MG63 (cell line): Measurements from ENCODE around the gene RORB. TPM values are rescaled to one million over a fixed set of nuclear protein-coding genes. Genes with fewer than 3 reads are reported as not detected.
A peak's percentile ranks its signal among the peaks of the same experiment; 100 is the strongest.

Experiments
- DNase-seq: peaks from one replicate; pipeline ENCODE4 v3.0.0-alpha.2; 2020
- H3K27me3 ChIP-seq: fragments of 250-450 bp; sonication (Bioruptor Pico); 2 replicates; pipeline ENCODE4 v1.5.1; 2020; ENCODE audit warnings: mild to moderate bottlenecking, moderate library complexity
- H3K36me3 ChIP-seq: fragments of 250-450 bp; sonication (Bioruptor Pico); 2 replicates; pipeline ENCODE4 v1.5.1; 2020; ENCODE audit warnings: mild to moderate bottlenecking, moderate library complexity
- H3K4me3 ChIP-seq: fragments of 250-450 bp; sonication (Bioruptor Pico); 2 replicates; pipeline ENCODE4 v1.5.1; 2020; ENCODE audit warnings: mild to moderate bottlenecking, moderate library complexity
- H3K9me3 ChIP-seq: fragments of 250-450 bp; sonication (Bioruptor Pico); 2 replicates; pipeline ENCODE4 v1.5.1; 2020; ENCODE audit warnings: mild to moderate bottlenecking, moderate library complexity
- total RNA-seq: library from RNA; depleted of rRNA; stranded (reverse); fragments of >200 nt; shearing (Covaris generic); gene quantifications from 2 replicates; pipeline ENCODE4 v1.2.3, GENCODE V29; 2014; ENCODE audit warnings: low replicate concordance

RORB gene
- total RNA-seq, 1 experiment from 2014 or later = not detected

DNA sequence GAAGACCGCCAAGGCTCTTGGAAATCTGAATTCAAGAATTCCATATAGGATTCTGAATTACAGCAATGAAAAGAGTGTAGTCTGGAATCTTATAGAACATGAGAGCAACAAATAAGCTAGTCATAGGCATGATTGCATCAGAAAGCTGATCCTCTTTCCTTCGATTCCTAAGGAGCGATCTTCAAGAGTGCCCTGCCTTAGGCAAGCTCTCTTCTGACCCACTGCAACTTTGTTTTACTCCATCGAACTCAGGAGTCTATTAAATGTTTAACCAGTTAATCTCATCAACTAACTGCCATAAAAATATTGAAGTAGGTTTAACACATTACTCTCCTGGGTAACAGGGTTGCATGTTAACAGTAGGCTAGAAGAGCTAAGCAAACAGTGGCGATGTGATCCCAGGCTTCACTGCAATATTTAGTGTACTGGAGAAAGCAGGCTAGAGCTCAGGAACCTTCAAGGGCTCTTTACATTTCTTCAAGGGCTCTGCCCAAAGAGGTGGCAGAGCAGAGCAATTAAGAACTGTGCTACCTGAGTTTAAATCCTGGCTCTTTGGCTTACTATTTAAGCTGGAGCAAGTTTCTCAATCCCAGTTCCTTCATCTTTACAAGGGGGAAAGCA, 146.3 kb downstream of the RORB start:
- H3K36me3 ChIP-seq = no peaks in the 10 kb centered on the region
- H3K27me3 ChIP-seq = no peaks in the 10 kb centered on the region
- no peak for DNase-seq
- H3K9me3 ChIP-seq = no peaks in the 10 kb centered on the region
- no peak overlapping the region for H3K4me3 ChIP-seq

DNA sequence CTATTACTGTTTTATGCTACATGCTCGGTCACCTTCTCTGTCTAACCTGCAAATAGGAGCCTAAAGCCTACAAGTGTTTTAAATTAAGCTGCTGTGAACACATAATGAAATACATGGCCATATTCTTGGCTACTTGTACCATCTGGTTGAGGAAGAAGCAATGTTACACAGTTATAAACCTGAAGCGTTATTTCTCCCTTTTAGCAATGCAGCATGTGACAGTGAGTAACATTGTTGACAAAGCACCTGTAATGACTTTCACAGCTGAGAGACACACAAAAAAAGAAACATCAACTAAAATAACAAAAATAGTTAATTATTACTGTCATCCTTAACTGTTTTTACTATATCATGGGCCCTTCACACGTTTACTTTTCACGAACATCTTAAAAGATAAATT, 146.9 kb downstream of the RORB start:
- Histone ChIP-seq H3K4me3 (no peak overlapping the region), H3K36me3 (no peaks in the 10 kb centered on the region), H3K27me3 (no peaks in the 10 kb centered on the region), H3K9me3 (no peaks in the 10 kb centered on the region)
- no peak for DNase-seq

DNA sequence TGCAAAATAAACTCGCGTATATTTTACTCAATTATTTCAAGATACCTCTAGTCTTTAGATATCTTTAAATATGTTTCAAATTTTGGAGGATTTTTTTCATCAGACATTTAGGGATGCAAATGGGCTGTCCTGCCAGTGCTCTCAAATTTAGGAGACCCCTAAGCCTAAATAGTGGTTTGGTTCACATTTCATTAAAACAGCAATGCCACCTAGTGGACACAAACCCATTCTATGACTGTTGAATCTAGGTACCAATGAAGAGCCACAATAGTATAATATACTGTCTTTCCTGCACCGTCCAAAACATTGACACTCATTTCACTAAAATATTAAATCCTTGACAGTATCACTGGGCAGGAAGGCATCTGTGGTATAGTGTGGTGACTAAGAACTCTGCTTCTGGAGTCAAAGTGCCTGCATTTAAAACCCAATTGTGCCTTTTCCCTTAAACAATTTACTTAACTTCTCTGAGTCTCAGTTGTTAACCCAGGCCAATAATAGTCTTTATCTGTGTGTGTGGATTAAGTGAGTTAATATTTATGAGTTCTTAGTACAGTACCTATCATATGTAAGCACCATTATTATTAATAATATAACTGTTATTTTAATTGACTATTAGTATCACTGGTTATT, 148.0 kb downstream of the RORB start:
- DNase-seq = no peak
- Histone ChIP-seq H3K4me3 (no peak overlapping the region), H3K9me3 (no peaks in the 10 kb centered on the region), H3K27me3 (no peaks in the 10 kb centered on the region), H3K36me3 (no peaks in the 10 kb centered on the region)

DNA sequence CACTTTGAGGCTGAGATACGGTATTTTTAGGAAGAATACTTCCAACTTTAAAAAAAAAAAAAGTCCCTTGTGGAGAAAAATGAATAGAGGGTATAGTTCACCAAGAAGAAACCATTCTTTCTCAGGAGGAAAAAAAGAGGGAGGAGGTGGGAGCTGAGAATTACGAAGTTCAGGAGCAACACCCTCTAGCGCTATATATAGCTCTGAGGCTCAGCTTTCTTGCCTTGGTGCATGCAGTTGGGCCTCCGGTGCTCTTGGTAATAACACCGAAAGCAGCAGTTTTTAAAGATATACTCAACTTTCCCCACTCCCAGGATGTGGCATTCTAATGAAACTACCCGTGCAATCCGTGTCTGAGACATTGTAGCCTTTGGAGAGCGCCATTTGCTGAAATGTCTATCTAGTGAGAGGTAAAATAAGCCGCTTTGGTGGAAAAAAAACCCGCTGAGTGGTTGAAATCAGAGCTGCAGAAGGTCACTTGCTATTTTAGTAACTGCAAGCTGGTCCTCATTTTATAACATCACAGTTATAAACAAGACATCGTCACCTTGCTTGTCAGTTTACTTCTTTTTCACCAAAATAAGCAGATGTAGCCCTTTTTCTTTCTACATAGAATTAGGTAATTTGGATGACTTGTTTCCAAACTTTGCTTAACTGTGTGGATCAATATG, 156.4 kb downstream of the RORB start:
- Histone ChIP-seq H3K9me3 (no peaks in the 10 kb centered on the region), H3K36me3 (no peaks in the 10 kb centered on the region), H3K4me3 (no peak overlapping the region), H3K27me3 (no peaks in the 10 kb centered on the region)
- DNase-seq = no peak

DNA sequence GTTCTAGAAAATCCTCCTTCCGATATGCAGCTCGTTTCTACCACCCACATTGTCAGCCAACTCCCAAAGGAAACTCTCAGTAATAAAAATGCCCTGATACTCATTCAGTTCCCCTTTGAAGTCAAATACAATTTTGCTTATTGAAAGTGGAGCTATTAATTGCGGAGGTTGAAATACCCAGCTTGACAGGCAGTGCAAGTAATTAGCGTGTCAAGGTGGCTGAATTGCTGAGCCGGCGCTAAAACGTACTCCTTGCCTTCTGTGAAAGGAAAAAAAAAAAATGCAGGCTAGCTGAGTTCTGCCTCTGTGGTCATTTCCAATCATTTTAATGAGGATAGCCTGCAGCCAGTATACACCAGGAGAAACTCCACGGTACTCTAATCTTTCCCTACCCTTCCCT, 165.5 kb downstream of the RORB start:
- Histone ChIP-seq H3K27me3 (no peaks in the 10 kb centered on the region), H3K9me3 (no peaks in the 10 kb centered on the region), H3K4me3 (no peak overlapping the region), H3K36me3 (no peaks in the 10 kb centered on the region)
- DNase-seq = no peak

DNA sequence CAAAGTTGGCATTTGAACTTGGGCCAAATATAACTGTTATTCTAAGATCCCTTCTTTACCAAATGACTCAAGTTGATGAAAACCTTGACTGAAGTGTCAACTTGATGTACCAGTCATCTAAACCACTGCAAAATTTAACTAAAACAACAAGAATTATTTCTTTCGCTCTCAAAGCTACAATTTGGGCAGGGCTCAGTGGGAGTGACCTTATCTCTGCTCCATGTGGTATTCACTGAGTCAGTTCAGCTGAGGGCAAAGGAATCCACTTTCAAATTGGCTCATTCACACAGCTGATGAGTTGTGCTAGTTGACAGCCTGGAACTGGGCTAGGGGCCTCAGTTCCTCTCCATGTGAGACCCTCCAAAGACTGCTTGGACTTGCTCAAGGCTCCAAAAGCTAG, 166.3 kb downstream of the RORB start:
- peak; percentile 11 for DNase-seq
- H3K9me3 ChIP-seq = no peaks in the 10 kb centered on the region
- no peak overlapping the region for H3K4me3 ChIP-seq
- H3K36me3 ChIP-seq = no peaks in the 10 kb centered on the region
- no peaks in the 10 kb centered on the region for H3K27me3 ChIP-seq

DNA sequence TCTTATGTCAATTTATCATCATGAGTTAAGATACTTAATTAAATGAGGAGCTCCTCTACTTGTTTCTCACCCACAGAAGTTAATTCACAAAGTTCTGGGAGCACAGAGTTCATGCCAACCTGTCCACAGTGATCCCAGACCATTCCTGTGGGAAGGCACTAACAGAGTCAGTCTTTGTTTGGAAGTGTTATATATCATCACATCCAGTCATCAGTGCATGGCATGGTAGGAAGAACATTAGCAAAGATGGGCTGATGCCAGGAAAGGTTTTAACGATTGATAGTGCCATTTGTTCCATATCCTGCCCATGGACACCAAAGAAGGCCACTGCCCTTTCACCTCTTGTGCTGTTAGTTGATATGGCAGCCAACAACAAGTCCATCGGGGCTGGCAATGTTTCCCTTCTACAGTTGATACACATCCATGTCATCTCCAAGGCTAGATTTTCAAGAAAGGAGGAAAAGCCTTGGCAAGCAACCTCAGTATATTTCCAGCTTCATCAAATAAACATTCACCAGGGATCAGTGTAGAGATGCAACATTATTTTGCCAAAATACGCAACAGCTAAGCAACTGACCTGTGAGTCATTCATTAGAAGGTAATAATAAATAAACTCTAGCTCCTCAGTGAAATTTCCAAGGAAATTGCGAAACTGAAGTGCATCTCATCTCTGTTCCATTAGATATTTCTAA, 169.6 kb downstream of the RORB start:
- Histone ChIP-seq H3K9me3 (no peaks in the 10 kb centered on the region), H3K27me3 (no peaks in the 10 kb centered on the region), H3K4me3 (no peak overlapping the region), H3K36me3 (no peaks in the 10 kb centered on the region)
- DNase-seq = peak; percentile 79

DNA sequence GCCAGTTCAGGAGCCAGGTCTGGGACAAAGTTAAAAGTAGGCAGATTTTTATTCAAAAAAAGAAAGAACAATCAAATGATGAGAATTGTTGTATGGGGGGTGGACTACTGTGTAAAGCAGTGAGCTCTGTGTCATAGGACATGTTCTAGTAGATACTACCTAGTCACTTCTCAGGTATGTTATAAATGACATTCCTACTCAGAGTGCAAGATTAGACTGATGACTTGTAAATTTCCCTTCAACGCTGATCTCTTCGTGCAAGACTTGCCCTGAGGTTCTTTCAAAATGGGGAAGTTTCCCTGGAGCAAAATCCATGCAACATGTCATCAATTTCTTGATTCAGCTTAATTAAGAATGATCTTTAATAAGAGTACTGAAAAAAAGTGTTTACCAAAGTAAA, 175.1 kb downstream of the RORB start:
- Histone ChIP-seq H3K9me3 (no peaks in the 10 kb centered on the region), H3K4me3 (no peak overlapping the region), H3K27me3 (no peaks in the 10 kb centered on the region), H3K36me3 (no peaks in the 10 kb centered on the region)
- DNase-seq = no peak

DNA sequence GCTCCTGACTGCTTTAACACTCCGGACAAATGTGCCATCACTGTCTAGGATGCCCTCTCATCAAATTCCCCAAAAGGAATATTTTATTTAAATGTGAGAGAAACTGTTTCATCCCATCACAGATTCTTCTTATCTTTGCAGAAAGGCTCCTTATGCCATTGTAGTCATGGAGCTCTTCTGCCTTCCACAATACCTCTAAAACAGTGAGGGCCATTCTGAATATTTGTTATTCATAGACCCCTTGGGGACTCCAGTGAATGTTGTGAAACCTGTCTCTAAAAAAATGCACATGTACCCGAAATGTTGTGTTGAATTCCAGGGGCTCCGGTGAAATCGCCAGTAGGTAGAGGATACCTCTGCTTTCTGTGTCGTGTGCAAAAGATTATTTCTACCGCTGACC, 176.9 kb downstream of the RORB start:
- no peaks in the 10 kb centered on the region for H3K36me3 ChIP-seq
- no peaks in the 10 kb centered on the region for H3K27me3 ChIP-seq
- no peak for DNase-seq
- H3K4me3 ChIP-seq = no peak overlapping the region
- no peaks in the 10 kb centered on the region for H3K9me3 ChIP-seq

DNA sequence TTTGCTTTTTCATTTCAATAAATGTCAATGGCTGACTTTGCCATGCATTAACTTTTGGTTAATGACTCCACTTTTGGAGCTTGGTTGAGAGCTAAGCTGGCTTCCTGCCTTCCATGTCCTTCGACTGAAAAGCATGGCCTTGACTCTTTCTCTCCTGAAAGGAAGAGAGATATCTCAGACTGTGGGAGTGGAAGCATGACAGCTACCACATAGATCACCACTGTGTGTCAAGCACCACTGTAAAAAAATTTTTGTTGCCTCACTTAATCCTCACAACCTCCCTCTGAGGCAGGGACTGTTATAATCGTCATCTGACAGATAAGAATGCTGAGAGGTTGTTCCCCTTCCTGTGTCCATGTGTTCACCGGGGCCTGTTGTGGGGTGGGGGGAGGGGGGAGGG, 184.8 kb downstream of the RORB start:
- H3K27me3 ChIP-seq = no peaks in the 10 kb centered on the region
- H3K36me3 ChIP-seq = no peaks in the 10 kb centered on the region
- DNase-seq = no peak
- H3K9me3 ChIP-seq = no peaks in the 10 kb centered on the region
- no peak overlapping the region for H3K4me3 ChIP-seq

DNA sequence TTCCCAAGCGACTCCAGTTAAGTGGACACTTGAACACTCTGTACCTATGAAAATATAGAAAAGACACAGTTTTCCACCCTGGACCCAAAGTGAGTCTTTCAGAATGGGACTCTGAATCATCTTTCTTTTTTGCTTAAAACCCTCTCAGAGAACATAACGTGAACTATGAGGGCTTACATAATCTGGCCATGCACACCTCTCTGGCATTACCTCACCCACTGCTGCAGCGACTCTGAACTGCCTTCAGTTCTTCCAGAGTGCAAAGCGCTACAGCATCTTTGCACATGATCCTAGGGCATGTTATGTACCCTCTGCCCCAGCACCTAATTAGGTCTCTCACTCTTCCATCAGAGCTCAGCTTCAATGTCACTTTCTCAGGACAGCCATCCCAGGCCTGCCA, 186.2 kb downstream of the RORB start:
- H3K4me3 ChIP-seq = no peak overlapping the region
- no peak for DNase-seq
- no peaks in the 10 kb centered on the region for H3K27me3 ChIP-seq
- no peaks in the 10 kb centered on the region for H3K9me3 ChIP-seq
- H3K36me3 ChIP-seq = no peaks in the 10 kb centered on the region

DNA sequence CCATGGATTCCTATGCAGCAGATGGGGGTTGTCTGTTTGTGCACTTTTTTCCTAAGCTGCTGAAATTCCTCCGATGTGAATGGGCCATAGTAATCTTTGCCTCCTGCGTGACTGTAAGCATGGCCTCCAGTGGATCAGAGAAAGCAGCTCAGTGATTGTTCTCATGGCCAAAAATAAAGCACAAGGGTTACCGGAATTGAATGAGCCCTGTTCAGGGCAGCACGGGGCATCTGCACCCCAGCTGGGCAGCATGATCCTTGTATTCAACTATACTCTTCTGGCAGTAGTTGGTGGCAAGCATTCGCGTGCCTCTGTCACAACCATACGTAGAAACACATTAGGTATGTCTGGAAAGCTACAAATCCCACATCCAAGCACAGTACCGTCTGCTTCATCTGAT, 193.9 kb downstream of the RORB start:
- Histone ChIP-seq H3K4me3 (no peak overlapping the region), H3K9me3 (no peaks in the 10 kb centered on the region), H3K36me3 (no peaks in the 10 kb centered on the region), H3K27me3 (no peaks in the 10 kb centered on the region)
- no peak for DNase-seq

DNA sequence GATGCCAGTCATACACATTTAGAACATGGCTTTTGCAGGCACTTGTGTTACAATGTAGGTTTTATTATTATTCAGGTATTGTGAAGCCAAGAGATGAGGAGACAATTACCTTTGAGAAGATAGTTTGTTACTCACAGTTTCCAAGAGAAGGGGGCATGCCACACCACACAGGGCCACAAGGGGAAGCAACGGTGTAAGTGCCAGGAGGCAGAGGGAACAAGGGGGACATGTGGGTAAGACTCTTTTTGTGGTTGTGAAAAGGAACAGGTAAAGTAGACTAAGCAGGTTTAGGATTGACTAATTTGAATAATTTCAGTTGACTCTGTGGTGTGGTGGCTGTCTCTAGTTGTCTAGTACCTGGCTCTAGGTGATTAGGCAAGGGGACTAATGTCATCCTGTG, 199.4 kb downstream of the RORB start:
- Histone ChIP-seq H3K9me3 (no peaks in the 10 kb centered on the region), H3K36me3 (no peaks in the 10 kb centered on the region), H3K4me3 (no peak overlapping the region), H3K27me3 (no peaks in the 10 kb centered on the region)
- no peak for DNase-seq

DNA sequence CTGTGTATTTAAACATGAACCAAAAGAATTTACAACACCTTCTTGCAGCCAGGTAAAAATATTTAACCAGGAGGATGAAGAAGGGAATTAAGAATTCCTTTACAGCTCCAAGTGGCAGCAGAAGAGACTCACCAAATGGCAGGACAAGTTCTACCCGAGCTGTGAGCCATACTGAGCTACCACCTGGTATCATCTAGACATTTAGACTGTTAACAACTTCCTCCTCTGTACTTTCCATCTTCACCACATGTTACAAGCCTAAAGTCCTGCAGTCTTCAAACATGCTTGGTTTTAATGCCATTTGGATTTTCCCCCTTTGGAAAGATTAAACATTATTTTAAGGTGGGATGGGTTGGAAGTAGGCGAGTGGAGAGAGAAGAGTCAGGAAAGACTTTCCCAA, 200.4 kb downstream of the RORB start:
- H3K36me3 ChIP-seq = no peaks in the 10 kb centered on the region
- H3K4me3 ChIP-seq = no peak overlapping the region
- no peak for DNase-seq
- no peaks in the 10 kb centered on the region for H3K27me3 ChIP-seq
- no peaks in the 10 kb centered on the region for H3K9me3 ChIP-seq

DNA sequence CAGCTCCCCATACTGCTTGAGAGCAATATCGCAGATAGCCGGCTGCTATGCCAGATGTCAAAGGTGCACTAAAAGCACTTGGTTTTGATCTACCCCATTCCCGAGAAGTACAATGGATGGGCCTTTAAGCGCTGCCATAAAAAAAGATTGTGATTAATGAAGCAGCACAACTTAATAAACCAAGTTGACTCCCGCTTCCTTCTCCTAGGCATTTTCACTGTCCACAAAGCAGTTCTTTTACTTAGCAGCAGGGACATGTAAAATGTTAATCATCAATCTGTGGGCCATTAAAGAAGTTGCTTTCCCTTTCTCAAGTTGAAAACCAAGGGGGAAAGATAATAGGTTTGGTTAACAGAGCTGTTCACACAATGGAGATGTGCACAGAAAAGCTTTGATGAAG, 214.2 kb downstream of the RORB start:
- no peak for DNase-seq
- H3K36me3 ChIP-seq = no peaks in the 10 kb centered on the region
- H3K4me3 ChIP-seq = no peak overlapping the region
- no peaks in the 10 kb centered on the region for H3K9me3 ChIP-seq
- H3K27me3 ChIP-seq = no peaks in the 10 kb centered on the region

DNA sequence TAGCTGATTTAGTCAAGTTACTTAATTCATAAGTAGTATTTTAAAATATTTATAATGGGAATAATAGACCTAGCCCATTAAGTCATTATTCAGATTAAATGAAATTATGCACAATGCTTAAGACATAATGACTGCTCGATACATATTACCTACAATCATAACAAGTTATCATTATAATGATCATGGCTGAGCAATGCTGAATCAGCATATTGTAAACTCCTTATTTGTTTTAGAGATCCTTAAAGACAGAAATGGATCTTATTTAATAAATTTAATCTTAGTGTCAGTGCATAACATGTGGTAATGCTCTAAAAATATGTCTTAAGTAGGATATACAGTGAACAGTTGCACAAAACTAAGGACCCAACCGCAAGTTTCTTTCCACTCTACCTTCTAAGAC, 221.6 kb downstream of the RORB start:
- DNase-seq = no peak
- H3K9me3 ChIP-seq = no peaks in the 10 kb centered on the region
- H3K36me3 ChIP-seq = no peaks in the 10 kb centered on the region
- no peak overlapping the region for H3K4me3 ChIP-seq
- H3K27me3 ChIP-seq = no peaks in the 10 kb centered on the region

DNA sequence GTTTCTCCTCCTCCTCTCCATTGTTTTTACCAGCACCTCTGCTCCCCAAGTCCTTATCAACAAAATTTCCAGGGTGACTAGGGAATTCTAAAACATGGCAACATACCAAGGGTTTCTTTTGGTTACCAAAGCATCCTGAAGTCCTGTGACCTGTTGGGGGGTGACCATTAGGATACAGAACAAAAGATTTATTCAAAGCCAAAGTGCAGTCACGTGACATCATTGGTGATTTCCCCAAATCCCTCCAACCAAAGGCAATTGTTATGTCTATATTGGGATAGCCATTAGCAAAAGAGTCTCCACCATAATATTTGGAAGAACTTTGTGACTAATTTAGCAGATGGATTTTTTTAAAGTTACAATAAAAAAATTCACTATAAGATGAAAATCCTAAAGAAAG, 222.2 kb downstream of the RORB start:
- H3K36me3 ChIP-seq = no peaks in the 10 kb centered on the region
- no peak overlapping the region for H3K4me3 ChIP-seq
- no peak for DNase-seq
- no peaks in the 10 kb centered on the region for H3K27me3 ChIP-seq
- no peaks in the 10 kb centered on the region for H3K9me3 ChIP-seq
